OCI-LY3 (cell line): ENCODE results near the gene SPINT2.

Experiments used
- EZH2phosphoT487 ChIP-seq: fragments of 200-600 bp; shearing (Covaris generic); IDR thresholded peaks from 2 replicates; pipeline ENCODE4 v1.6.1; 2018; ENCODE audit warnings: antibody characterized with exemption, mixed run types, low read depth
- TF ChIP-seq, protein P1 (sequence below): fragments of 200-600, 300-600 bp; sonication (generic); IDR thresholded peaks from 2 replicates; pipeline ENCODE4 v1.5.1; 2014; ENCODE audit warnings: antibody characterized with exemption, low read length, low read depth

GRCh38 chr19:38285567-38285966, 21.2 kb downstream of the SPINT2 start:
- TF ChIP-seq, protein P1, sequence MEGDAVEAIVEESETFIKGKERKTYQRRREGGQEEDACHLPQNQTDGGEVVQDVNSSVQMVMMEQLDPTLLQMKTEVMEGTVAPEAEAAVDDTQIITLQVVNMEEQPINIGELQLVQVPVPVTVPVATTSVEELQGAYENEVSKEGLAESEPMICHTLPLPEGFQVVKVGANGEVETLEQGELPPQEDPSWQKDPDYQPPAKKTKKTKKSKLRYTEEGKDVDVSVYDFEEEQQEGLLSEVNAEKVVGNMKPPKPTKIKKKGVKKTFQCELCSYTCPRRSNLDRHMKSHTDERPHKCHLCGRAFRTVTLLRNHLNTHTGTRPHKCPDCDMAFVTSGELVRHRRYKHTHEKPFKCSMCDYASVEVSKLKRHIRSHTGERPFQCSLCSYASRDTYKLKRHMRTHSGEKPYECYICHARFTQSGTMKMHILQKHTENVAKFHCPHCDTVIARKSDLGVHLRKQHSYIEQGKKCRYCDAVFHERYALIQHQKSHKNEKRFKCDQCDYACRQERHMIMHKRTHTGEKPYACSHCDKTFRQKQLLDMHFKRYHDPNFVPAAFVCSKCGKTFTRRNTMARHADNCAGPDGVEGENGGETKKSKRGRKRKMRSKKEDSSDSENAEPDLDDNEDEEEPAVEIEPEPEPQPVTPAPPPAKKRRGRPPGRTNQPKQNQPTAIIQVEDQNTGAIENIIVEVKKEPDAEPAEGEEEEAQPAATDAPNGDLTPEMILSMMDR, result no peak
- TF ChIP-seq EZH2phosphoT487, result no peak
